HCT116 (cell line): ENCODE results near the gene ZEB2. TPM values are rescaled to one million over a fixed set of nuclear protein-coding genes. Genes with fewer than 3 reads are reported as not detected.

Experiments
- ATAC-seq: fragments of 200-7000 bp; cut with Tn5 transposase; 2 replicates; pipeline ENCODE4 v1.9.1; 2020; ENCODE audit warnings: mild to moderate bottlenecking, moderate library complexity
- BruUV-seq: library from RNA; stranded (reverse); fragments of 400-500 nt; replicated peaks from 2 replicates; lab custom pipeline; 2021; lab: Mats Ljungman, UMichigan
- CTCF ChIA-PET: fragments of 300-600 bp; sonication (Branson Sonifier 250); formaldehyde crosslinking; loops from one replicate; lab custom pipeline; 2021; ENCODE audit warnings: antibody characterized with exemption; lab: Charles Lee
- POLR2A ChIA-PET: fragments of 300-600, 350-600 bp; sonication (Branson Sonifier 250); formaldehyde crosslinking; loops from one replicate; lab custom pipeline; 2021; ENCODE audit warnings: antibody characterized with exemption; lab: Charles Lee
- RAD21 ChIA-PET, 2 experiments: fragments of 300-600 bp; sonication (Branson Sonifier 250); formaldehyde crosslinking; loops; one replicate each; lab custom pipeline; 2023; ENCODE audit warnings: low total read pairs in 2 of 2; ENCODE audit not compliant: uncharacterized antibody in 2 of 2, unreplicated experiment in 2 of 2, low non-redundant PET in 1 of 2; lab: Charles Lee
- DNase-seq: peaks from one replicate; pipeline ENCODE4 v3.0.0-alpha.2; 2010; ENCODE audit warnings: low read depth, low spot score
- H2AFZ ChIP-seq: fragments of 200-600 bp; shearing (Covaris generic), sonication (generic); 2 replicates; pipeline ENCODE4 v1.6.1; 2017; ENCODE audit warnings: low read depth, mixed run types, mixed read lengths, antibody characterized with exemption, low read length; ENCODE audit not compliant: poor library complexity, severe bottlenecking
- H3K27ac ChIP-seq: 2 replicates; pipeline ENCODE4 v1.5.1; 2012; ENCODE audit warnings: low read depth, low read length
- H3K27me3 ChIP-seq: fragments of 200-600 bp; sonication (generic); 2 replicates; pipeline ENCODE4 v1.6.1; 2016; ENCODE audit warnings: mixed run types, low read length, mixed read lengths; ENCODE audit not compliant: insufficient read depth
- H3K36me3 ChIP-seq, 2 experiments: fragments of 200-500 bp in 1 of 2; fragments of 200-600 bp in 1 of 2; sonication (Bioruptor generic) in 1 of 2; sonication (generic) in 1 of 2; 2 replicates each; pipeline versions ENCODE4 v1.5.1 to v1.6.1; 2014 to 2016; ENCODE audit warnings: low read length in 2 of 2, inconsistent platforms in 1 of 2, mixed read lengths in 1 of 2, mixed run types in 1 of 2; ENCODE audit not compliant: insufficient read depth in 2 of 2, control insufficient read depth in 1 of 2
- H3K4me1 ChIP-seq, 2 experiments: fragments of 200-600 bp in 1 of 2; sonication (generic) in 1 of 2; 2 replicates each; pipeline versions ENCODE4 v1.5.1 to v1.6.1; 2012 to 2017; ENCODE audit warnings: low read length in 2 of 2, inconsistent platforms in 1 of 2, mild to moderate bottlenecking in 1 of 2, mixed read lengths in 1 of 2, mixed run types in 1 of 2, moderate library complexity in 1 of 2; ENCODE audit not compliant: insufficient read depth in 2 of 2, control insufficient read depth in 1 of 2
- H3K4me2 ChIP-seq: fragments of 200-600 bp; sonication (generic); 2 replicates; pipeline ENCODE4 v1.6.1; 2017; ENCODE audit warnings: mixed run types, low read length, mixed read lengths
- H3K4me3 ChIP-seq, 2 experiments: fragments of 200-600 bp in 1 of 2; sonication (generic) in 1 of 2; replicated peaks in 1 of 2; 2 replicates each; pipeline ENCODE4 v1.5.1; 2011 to 2016; ENCODE audit warnings: low read length in 2 of 2, control low read depth in 1 of 2, low read depth in 1 of 2, mild to moderate bottlenecking in 1 of 2, mixed read lengths in 1 of 2, mixed run types in 1 of 2
- H3K79me2 ChIP-seq: fragments of 200-600 bp; sonication (generic); 2 replicates; pipeline ENCODE4 v1.6.1; 2017; ENCODE audit warnings: mild to moderate bottlenecking, mixed run types, low read length, moderate library complexity, mixed read lengths; ENCODE audit not compliant: insufficient read depth
- H3K9ac ChIP-seq: fragments of 200-600 bp; sonication (generic); 2 replicates; pipeline ENCODE4 v1.6.1; 2016; ENCODE audit warnings: low read length, mixed read lengths
- H3K9me2 ChIP-seq: fragments of 200-600 bp; sonication (generic), shearing (Covaris generic); 2 replicates; pipeline ENCODE4 v1.6.1; 2017; ENCODE audit warnings: mixed run types, mild to moderate bottlenecking, moderate library complexity; ENCODE audit not compliant: insufficient read depth
- H3K9me3 ChIP-seq, 2 experiments: fragments of 200-500 bp in 1 of 2; fragments of 200-600 bp in 1 of 2; sonication (Bioruptor generic) in 1 of 2; sonication (generic) in 1 of 2; 2 replicates each; pipeline ENCODE4 v1.6.1; 2014 to 2017; ENCODE audit warnings: low read length in 2 of 2, mixed read lengths in 2 of 2, inconsistent platforms in 1 of 2, low read depth in 1 of 2, mild to moderate bottlenecking in 1 of 2, mixed run types in 1 of 2, moderate library complexity in 1 of 2; ENCODE audit not compliant: control insufficient read depth in 1 of 2, insufficient read depth in 1 of 2
- H4K20me1 ChIP-seq: fragments of 200-600 bp; sonication (generic), shearing (Covaris generic); 2 replicates; pipeline ENCODE4 v1.6.1; 2017; ENCODE audit warnings: mixed run types, mild to moderate bottlenecking, moderate library complexity; ENCODE audit not compliant: insufficient read depth
- CTCF ChIP-seq, 3 experiments: fragments of 200-600 bp in 1 of 3; sonication (generic) in 1 of 3; IDR thresholded peaks in 2 of 3; conservative IDR thresholded peaks in 1 of 3; 2 replicates each; pipeline ENCODE4 v1.5.1; 2012 to 2017; ENCODE audit warnings: low read depth in 2 of 3, low read length in 2 of 3, antibody characterized with exemption in 1 of 3, borderline replicate concordance in 1 of 3, control low read depth in 1 of 3, mild to moderate bottlenecking in 1 of 3, mixed read lengths in 1 of 3, mixed run types in 1 of 3, moderate library complexity in 1 of 3; ENCODE audit not compliant: insufficient read depth in 1 of 3
- ELF1 ChIP-seq: IDR thresholded peaks from 2 replicates; pipeline ENCODE4 v1.6.1; 2012; ENCODE audit warnings: low read depth, borderline replicate concordance
- FOSL1 ChIP-seq: IDR thresholded peaks from 2 replicates; pipeline ENCODE4 v1.6.1; 2012; ENCODE audit warnings: low read depth
- REST ChIP-seq: IDR thresholded peaks from 2 replicates; pipeline ENCODE4 v1.6.1; 2012; ENCODE audit warnings: low read depth
- intact Hi-C: fragments of 100-400 bp; cut with micrococcal nuclease; formaldehyde crosslinking; loops from 2 replicates; pipeline ENCODE4 v1.10.0; 2022
- total RNA-seq: library from RNA; stranded (reverse); gene quantifications from one replicate; pipeline ENCODE4 v1.2.1, GENCODE V29; 2021; ENCODE audit not compliant: unreplicated experiment

The ZEB2 gene
- total RNA-seq, 1 experiment from 2014 or later, result 0.81 TPM

DNA sequence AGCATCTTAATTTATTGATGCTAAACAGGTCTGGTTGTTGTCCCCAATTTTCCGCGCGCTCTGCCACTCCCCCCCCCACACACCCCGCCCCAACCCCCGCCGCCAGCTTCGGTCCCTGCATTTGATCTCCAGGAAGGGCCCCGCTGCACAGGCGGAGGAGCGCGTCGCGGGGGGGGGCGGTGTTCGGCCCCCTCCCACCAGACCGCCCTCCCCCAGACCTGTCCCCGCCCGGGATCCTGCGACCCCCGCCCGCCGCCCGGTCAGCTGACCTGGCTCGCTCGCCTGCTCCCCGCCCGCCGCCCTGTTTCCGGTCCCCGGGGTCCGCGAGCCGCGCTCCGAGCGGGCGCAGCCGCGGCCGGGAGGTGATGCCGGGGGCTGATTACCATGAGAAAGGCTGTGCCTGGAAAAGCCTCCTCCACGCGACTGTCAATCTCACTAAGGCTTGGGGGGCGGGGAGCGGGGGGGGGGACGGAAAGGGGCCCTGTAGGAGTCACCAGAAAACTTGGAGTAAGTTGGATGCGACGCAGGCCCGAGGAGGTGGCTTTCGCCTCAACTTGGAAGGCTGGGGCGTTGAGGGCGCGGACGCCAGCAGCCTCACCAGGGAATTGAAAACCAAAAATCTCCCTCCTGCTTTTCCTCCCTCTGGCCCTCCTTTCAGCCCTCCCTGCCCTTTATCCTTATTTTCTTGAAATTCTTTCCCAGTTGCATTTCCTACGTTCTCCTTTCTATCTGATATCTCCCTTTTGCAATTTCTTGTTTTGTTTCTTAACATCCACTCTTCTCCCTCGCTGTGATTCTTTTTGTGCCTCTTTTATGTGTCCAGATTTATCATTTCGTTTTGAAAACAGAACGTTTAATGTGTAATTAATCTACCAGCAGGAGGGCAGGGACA, 4.4 kb upstream of the ZEB2 start:
- CTCF ChIA-PET, result no interaction called here

More for the DNA sequence above, 4.4 kb upstream of the ZEB2 start:
- H2AFZ ChIP-seq, result no peak overlapping the region
- DNase-seq (no peak), ATAC-seq (no peak)
- no peaks in the 10 kb centered on the region for H3K9me3 ChIP-seq
- peaks cover 0 to 5% of the 10 kb centered on the region in 2 experiments; a peak in 1 of 4 replicates for H3K4me1 ChIP-seq
- no TSS peak for BruUV-seq
- no peak overlapping the region for H3K9ac ChIP-seq
- ChIA-PET RAD21 (no interaction called here), POLR2A (no interaction called here)
- H3K4me3 ChIP-seq, result no peak overlapping the region
- no peak for TF ChIP-seq ELF1
- TF ChIP-seq FOSL1, result no peak
- TF ChIP-seq CTCF (IDR thresholded peaks at IDR 0.05 in 2 of 3, conservative IDR thresholded peaks at IDR 0.05 in 1 of 3; ENCODE audit: borderline replicate concordance in 1 of 3, insufficient read depth in 1 of 3, low read depth in 2 of 3, low read length in 2 of 3), result no peak
- no peak for TF ChIP-seq REST
- no peaks in the 10 kb centered on the region for H3K79me2 ChIP-seq
- no peaks in the 10 kb centered on the region for H4K20me1 ChIP-seq
- H3K27ac ChIP-seq, result no peak overlapping the region
- peaks cover 11% of the 10 kb centered on the region; the same call in 1 of the 2 replicates for H3K27me3 ChIP-seq
- H3K9me2 ChIP-seq, result no peaks in the 10 kb centered on the region
- H3K36me3 ChIP-seq, result no peaks in the 10 kb centered on the region
- intact Hi-C loops, result no loop called here
- H3K4me2 ChIP-seq, result no peak overlapping the region
